GM12878 (cell line): ENCODE results near the gene TSHR.

Experiments used
- CBFB ChIP-seq: IDR thresholded peaks from 2 replicates; pipeline ENCODE4 v1.6.1; 2016; ENCODE audit warnings: antibody characterized with exemption, low read depth
- CEBPB ChIP-seq, 2 experiments: fragments of 150-350 bp in 1 of 2; IDR thresholded peaks; 2 replicates each; pipeline ENCODE4 v1.6.1; 2012 to 2014; ENCODE audit warnings: low read depth in 2 of 2, low read length in 2 of 2, borderline replicate concordance in 1 of 2, inconsistent platforms in 1 of 2
- CREB1 ChIP-seq: IDR thresholded peaks from 2 replicates; pipeline ENCODE4 v1.6.1; 2012; ENCODE audit warnings: low read depth, mild to moderate bottlenecking, inconsistent platforms
- CTCF ChIP-seq, 3 experiments: IDR thresholded peaks in 2 of 3; conservative IDR thresholded peaks in 1 of 3; 2 replicates each; pipeline ENCODE4 v1.5.1; 2011; ENCODE audit warnings: low read depth in 3 of 3, low read length in 3 of 3, mild to moderate bottlenecking in 3 of 3, control low read depth in 2 of 3, moderate library complexity in 2 of 3, inconsistent platforms in 1 of 3, mixed read lengths in 1 of 3; ENCODE audit not compliant: control insufficient read depth in 2 of 3, insufficient read depth in 1 of 3; ENCODE audit errors: extremely low read depth in 1 of 3
- DPF2 ChIP-seq: fragments of 450-650 bp; IDR thresholded peaks from 2 replicates; pipeline ENCODE4 v1.6.1; 2017; ENCODE audit warnings: mild to moderate bottlenecking
- EED ChIP-seq: sonication (generic); IDR thresholded peaks from 2 replicates; pipeline ENCODE4 v1.6.1; 2016; ENCODE audit warnings: antibody characterized with exemption, low read depth
- EP300 ChIP-seq, 2 experiments: fragments of 150-350 bp in 1 of 2; IDR thresholded peaks; 2 replicates each; pipeline ENCODE4 v1.6.1; 2011 to 2012; ENCODE audit warnings: low read depth in 2 of 2, low read length in 2 of 2, borderline replicate concordance in 1 of 2, improper control_type of control experiment in 1 of 2, inconsistent platforms in 1 of 2; ENCODE audit not compliant: control insufficient read depth in 1 of 2
- EZH2 ChIP-seq: IDR thresholded peaks from 2 replicates; pipeline ENCODE4 v1.6.1; 2012; ENCODE audit warnings: low read depth, mild to moderate bottlenecking, control low read depth, inconsistent platforms, low read length, borderline replicate concordance; ENCODE audit not compliant: control insufficient read depth
- FOS ChIP-seq: IDR thresholded peaks from 3 replicates; pipeline ENCODE4 v1.6.1; 2011; ENCODE audit warnings: borderline replicate concordance; ENCODE audit not compliant: insufficient read length; ENCODE audit errors: extremely low read depth
- MYC ChIP-seq: IDR thresholded peaks from 2 replicates; pipeline ENCODE4 v1.6.1; 2011; ENCODE audit warnings: mild to moderate bottlenecking, low read length, moderate library complexity, inconsistent platforms; ENCODE audit not compliant: insufficient read depth, insufficient replicate concordance, insufficient read length, severe bottlenecking
- NFYB ChIP-seq: IDR thresholded peaks from 2 replicates; pipeline ENCODE4 v1.6.1; 2011; ENCODE audit warnings: low read depth, mild to moderate bottlenecking, low read length, improper control_type of control experiment, moderate library complexity; ENCODE audit not compliant: insufficient read depth
- POLR2A ChIP-seq: IDR thresholded peaks from 2 replicates; pipeline ENCODE4 v1.6.1; 2011; ENCODE audit warnings: low read depth, mild to moderate bottlenecking, low read length
- POLR2AphosphoS5 ChIP-seq: IDR thresholded peaks from 2 replicates; pipeline ENCODE4 v1.6.1; 2011; ENCODE audit warnings: mild to moderate bottlenecking, low read length, inconsistent platforms
- SP1 ChIP-seq: IDR thresholded peaks from one replicate; pipeline ENCODE4 v1.6.1; 2011; ENCODE audit warnings: low read depth, low read length

DNA sequence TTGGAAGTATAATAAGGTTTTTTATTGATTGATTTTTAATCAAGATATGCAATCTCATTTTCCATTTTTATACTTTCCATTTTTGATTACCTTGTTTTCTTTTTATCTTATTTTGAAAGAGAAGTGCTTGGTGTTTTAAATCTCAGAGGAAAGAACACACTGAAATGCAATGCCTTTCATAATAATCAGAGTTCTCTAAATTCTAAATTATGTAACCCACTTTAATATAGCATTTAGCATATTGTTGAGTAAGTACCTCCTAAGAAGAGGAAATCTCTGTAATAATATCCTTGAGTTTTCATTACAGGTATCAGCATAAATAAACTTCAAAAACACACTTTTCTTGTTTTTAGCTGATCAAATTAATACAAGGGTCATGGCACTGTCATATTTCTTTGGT, 168.4 kb downstream of the TSHR start:
- no peak for TF ChIP-seq EP300 (IDR thresholded peaks at IDR 0.05; ENCODE audit: borderline replicate concordance in 1 of 2, control insufficient read depth in 1 of 2, low read depth in 2 of 2, low read length in 2 of 2)
- TF ChIP-seq CEBPB (IDR thresholded peaks at IDR 0.05; ENCODE audit: borderline replicate concordance in 1 of 2, low read depth in 2 of 2, low read length in 2 of 2): no peak
- TF ChIP-seq EZH2: no peak
- no peak for TF ChIP-seq CREB1
- TF ChIP-seq DPF2: no peak
- TF ChIP-seq POLR2A: no peak
- no peak for TF ChIP-seq SP1
- TF ChIP-seq CTCF (IDR thresholded peaks at IDR 0.05 in 2 of 3, conservative IDR thresholded peaks at IDR 0.05 in 1 of 3; ENCODE audit: control insufficient read depth in 2 of 3, extremely low read depth in 1 of 3, insufficient read depth in 1 of 3, low read depth in 3 of 3, low read length in 3 of 3): no peak
- TF ChIP-seq MYC: no peak
- TF ChIP-seq NFYB: no peak
- TF ChIP-seq EED: no peak
- no peak for TF ChIP-seq CBFB
- no peak for TF ChIP-seq POLR2AphosphoS5
- TF ChIP-seq FOS: no peak
